ENCODE measurements around the gene DDX53.

GRCh38 chrX:22975786-22976185, 24.0 kb upstream of the DDX53 start:
- TF ChIP-seq GATAD2B (IDR thresholded peaks at IDR 0.05; ENCODE audit: borderline replicate concordance) = no peak
- TF ChIP-seq LCOR (CRISPR knock-in tag; IDR thresholded peaks at IDR 0.05) = no peak
- TF ChIP-seq CTCF (IDR thresholded peaks at IDR 0.05 in 2 of 3, conservative IDR thresholded peaks at IDR 0.05 in 1 of 3; ENCODE audit: insufficient read depth in 2 of 3, low read depth in 1 of 3, low read length in 3 of 3) = no peak
- TF ChIP-seq MNT (conservative IDR thresholded peaks at IDR 0.05) = no peak
- no peak for TF ChIP-seq SNAPC5 (CRISPR knock-in tag; IDR thresholded peaks at IDR 0.05)
- TF ChIP-seq SIX5 (IDR thresholded peaks at IDR 0.05; ENCODE audit: borderline replicate concordance in 1 of 2, insufficient read depth in 1 of 2, low read depth in 1 of 2, low read length in 2 of 2) = no peak
- no peak for TF ChIP-seq ZNF76 (CRISPR knock-in tag; IDR thresholded peaks at IDR 0.05; ENCODE audit: borderline replicate concordance)
- no peak for TF ChIP-seq ELK1 (CRISPR knock-in tag; IDR thresholded peaks at IDR 0.05)
- no peak for TF ChIP-seq MAFK (IDR thresholded peaks at IDR 0.05; ENCODE audit: low read length)
- TF ChIP-seq ZFX (CRISPR knock-in tag; IDR thresholded peaks at IDR 0.05) = no peak
- TF ChIP-seq CHD7 (IDR thresholded peaks at IDR 0.05; ENCODE audit: low read depth, low read length) = no peak
